ENCODE data around the gene KRTAP10-10.
"Not testable (repeated sequence)": the region's sequence is repeated elsewhere in the genome, so short reads cannot be mapped to it uniquely, and the experiment has no call there.

KRTAP10-10 gene

DNA sequence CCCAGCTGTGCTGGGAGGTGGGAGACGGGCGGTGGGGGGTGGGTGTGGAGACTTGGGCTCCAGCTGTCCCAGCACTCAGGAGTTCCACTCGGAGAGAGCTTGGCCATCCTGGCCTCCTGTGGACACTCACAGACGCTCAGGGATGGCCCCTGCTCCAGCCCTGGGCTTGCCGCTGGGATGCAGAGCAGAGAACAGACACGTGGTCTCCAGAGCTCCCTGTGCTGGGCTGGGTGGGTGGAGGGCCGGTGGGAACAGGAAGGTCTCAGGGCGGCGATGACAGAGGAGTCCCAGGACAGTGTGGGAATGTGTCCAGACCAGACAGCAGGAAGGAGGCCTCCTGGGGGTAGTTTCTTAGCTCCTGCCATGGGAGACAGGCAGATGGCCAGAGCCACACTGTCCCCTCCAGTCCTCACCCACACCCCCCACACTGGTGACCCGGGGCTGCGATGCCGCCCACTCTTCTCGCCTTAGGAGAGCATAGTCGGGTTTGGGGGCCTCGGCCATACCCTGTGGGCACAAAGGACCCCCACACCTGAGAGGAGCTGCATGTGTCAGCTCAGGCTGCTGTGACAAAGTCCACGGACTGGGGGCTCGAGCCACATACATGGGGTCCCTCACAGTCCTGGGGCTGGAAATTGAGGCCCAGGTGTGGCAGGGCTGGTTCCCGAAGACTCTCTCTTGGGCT is 8.3 kb upstream of the KRTAP10-10 start:
- no peak for DNase-seq (ENCODE audit: low spot score)
- in situ Hi-C loops (cut with MboI; ENCODE audit: low sequenced_read_pairs, unreplicated experiment): no loop called here
- TF ChIP-seq, protein P1, sequence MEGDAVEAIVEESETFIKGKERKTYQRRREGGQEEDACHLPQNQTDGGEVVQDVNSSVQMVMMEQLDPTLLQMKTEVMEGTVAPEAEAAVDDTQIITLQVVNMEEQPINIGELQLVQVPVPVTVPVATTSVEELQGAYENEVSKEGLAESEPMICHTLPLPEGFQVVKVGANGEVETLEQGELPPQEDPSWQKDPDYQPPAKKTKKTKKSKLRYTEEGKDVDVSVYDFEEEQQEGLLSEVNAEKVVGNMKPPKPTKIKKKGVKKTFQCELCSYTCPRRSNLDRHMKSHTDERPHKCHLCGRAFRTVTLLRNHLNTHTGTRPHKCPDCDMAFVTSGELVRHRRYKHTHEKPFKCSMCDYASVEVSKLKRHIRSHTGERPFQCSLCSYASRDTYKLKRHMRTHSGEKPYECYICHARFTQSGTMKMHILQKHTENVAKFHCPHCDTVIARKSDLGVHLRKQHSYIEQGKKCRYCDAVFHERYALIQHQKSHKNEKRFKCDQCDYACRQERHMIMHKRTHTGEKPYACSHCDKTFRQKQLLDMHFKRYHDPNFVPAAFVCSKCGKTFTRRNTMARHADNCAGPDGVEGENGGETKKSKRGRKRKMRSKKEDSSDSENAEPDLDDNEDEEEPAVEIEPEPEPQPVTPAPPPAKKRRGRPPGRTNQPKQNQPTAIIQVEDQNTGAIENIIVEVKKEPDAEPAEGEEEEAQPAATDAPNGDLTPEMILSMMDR (IDR thresholded peaks at IDR 0.05; ENCODE audit: borderline replicate concordance, control extremely low read depth, extremely low read depth, insufficient read depth, missing control alignments): no peak

DNA sequence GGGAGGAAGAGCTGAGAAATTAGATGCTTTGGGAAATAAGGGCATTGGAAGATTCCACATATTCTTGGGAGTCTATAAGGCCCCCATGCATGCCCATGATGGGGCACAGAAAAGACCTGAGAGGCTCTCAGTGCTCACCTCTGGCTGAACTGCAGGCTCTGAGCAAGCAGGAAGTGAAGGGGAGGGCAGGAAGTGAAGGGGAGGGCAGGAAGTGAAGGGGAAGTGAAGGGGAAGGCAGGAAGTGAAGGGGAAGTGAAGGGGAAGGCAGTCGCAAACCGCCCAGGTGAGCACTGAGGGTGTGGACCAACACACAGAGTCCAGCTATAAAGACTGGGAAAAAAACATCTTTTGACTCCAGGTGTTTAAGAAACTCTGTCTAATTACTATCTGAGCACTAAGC is 6.7 kb upstream of the KRTAP10-10 start:
- in situ Hi-C loops (cut with MboI; ENCODE audit: low sequenced_read_pairs, unreplicated experiment): no loop called here
- DNase-seq (ENCODE audit: low spot score): no peak
- TF ChIP-seq, protein P1 (IDR thresholded peaks at IDR 0.05; ENCODE audit: borderline replicate concordance, control extremely low read depth, extremely low read depth, insufficient read depth, missing control alignments): no peak

DNA sequence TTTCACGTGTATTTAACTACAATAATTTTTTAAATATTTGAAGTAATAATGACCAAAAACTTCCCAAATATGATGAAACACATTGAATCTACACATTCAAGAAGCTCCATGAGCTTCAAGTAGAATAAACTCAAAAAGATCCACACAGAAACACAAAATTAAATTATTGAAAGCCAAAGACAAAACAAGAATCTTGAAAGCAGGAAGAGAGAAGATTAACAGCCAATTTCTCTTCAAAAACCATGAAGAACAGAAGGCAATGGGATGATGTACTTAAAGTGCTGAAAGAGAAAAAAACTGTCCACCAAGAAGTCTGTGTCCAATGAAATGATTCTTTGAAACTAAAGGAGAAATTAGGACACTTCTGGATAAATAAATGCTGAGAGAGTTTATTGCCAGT is 5.1 kb upstream of the KRTAP10-10 start:
- in situ Hi-C loops (cut with MboI; ENCODE audit: low sequenced_read_pairs, unreplicated experiment): no loop called here
- TF ChIP-seq, protein P1 (IDR thresholded peaks at IDR 0.05; ENCODE audit: borderline replicate concordance, control extremely low read depth, extremely low read depth, insufficient read depth, missing control alignments): no peak
- DNase-seq (ENCODE audit: low spot score): no peak

DNA sequence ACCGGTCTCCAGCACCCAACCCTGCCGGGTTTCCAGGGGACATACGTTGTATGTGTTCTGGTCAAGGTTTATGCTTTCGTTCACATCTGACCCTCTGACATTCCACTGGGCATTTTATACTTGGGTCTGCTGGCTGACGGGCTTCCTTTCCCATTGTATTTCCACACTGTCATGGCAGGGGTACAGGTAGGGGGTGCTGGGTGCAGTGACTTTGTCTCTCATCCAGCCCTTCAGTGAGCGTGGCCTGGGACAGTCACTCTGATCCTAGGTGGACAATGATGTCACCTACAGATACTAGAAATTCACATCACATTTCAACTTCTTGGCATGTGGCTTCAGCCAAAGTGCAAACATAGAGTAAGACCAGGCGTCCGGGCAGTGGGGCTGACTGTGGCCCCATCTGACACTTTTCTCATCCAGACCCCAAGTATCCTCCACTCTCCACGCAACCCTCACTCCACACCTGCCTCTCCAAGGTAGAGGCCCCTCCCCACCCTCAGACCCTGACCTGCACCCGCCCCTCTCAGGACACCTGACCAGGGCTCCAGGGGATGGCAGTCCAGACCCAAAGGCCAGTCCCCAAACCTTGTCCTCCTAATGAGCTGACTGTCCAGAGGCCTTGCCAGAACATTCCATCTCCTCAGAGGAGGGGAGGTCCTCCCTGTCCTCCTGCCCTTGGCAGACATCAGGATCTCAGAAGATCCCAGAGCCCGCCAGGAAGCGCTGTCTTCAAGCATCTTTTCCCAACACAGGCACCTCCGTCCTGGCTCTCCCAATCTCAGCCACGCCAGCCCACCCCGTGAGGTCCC is 743 bp upstream of the KRTAP10-10 start:
- DNase-seq (ENCODE audit: low spot score): no peak
- TF ChIP-seq, protein P1 (IDR thresholded peaks at IDR 0.05; ENCODE audit: borderline replicate concordance, control extremely low read depth, extremely low read depth, insufficient read depth, missing control alignments): no peak
- in situ Hi-C loops (cut with MboI; ENCODE audit: low sequenced_read_pairs, unreplicated experiment): no loop called here

DNA sequence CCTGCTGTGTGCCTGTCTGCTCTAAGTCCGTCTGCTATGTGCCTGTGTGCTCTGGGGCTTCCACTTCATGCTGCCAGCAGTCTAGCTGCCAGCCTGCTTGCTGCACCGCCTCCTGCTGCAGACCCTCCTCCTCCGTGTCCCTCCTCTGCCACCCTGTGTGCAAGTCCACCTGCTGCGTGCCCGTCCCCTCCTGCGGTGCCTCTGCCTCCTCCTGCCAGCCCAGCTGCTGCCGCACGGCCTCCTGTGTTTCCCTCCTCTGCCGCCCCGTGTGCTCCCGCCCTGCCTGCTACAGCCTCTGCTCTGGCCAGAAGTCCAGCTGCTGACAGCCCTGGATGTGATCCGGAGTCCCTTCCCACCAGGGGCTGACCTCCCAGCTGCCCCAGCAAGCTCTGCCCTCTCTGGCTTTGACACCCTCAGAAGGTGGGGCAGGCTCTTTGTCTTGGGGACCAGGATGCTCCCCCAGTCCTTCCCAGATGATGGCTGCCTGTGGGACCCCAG is 744 bp downstream of the KRTAP10-10 start:
- in situ Hi-C loops (cut with MboI; ENCODE audit: low sequenced_read_pairs, unreplicated experiment): not testable (repeated sequence)

DNA sequence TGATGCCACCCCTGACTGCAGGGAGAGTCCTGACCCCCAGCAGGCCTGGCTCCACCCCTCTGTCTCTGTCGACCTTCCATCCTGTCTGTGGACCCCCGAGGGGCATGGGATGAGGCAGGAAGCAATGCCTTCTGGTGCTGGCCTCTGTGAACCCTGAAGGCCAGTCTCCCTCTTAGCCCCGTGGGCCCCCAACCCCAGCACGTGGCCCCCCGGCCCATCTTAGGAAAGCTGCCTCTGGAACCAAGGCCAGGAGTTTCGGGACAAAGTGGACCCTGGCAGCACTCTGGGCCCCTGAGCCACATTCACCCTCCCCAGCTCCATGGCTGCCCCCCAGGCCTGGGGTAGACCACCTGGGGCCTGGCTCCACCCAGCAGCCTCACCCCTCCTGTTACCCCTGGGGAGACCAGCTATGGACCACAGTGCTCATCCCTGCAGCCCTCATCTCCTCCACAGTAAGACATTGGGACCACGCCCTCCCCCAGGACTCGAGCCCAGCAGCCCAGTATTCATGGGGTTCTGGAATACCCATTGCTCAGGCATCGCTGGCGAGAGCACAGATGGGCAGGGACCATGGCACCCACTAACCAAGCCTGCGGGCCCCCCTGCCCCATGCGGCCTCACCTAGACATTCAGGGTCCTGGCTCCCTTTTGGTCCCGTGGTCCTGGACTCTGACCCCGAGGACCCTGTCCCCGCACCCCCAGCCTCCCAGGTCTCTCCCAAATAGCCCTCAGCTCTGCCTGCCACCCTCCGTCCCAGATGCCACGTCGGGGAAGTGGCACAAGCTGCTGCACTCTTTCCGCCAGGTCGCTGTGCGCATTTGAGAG is 1.6 kb downstream of the KRTAP10-10 start:
- DNase-seq (ENCODE audit: low spot score); in situ Hi-C loops (cut with MboI; ENCODE audit: low sequenced_read_pairs, unreplicated experiment): not testable (repeated sequence)

More for the DNA sequence above, 744 bp downstream of the KRTAP10-10 start:
- not testable (repeated sequence) for DNase-seq (ENCODE audit: low spot score)

DNA sequence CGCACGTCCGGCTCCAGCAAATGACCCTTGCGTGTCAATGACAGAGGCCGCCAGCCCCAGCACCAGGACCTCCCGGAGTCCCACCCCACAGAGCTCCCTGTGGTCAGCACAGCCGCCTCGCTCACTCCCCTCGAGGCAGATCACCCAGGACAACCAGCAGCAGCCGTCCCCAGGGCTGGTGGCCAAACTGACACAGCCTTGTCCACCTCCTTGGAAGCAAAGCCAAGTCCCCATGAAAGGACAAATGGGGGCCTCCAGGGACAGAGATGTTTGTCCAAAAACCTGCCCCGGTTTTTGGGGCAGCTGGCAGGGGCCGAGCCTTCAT is 2.1 kb downstream of the KRTAP10-10 start:
- no peak for DNase-seq (ENCODE audit: low spot score)
- TF ChIP-seq, protein P1 (IDR thresholded peaks at IDR 0.05; ENCODE audit: borderline replicate concordance, control extremely low read depth, extremely low read depth, insufficient read depth, missing control alignments): no peak
- in situ Hi-C loops (cut with MboI; ENCODE audit: low sequenced_read_pairs, unreplicated experiment): no loop called here
